ENCODE measurements around the gene JAG1. TPM values are rescaled to one million over a fixed set of nuclear protein-coding genes. Genes with fewer than 3 reads are reported as not detected.

JAG1 gene
- total RNA-seq, 2 donors from 2014 or later, result 30.9 to 32.8 TPM

DNA sequence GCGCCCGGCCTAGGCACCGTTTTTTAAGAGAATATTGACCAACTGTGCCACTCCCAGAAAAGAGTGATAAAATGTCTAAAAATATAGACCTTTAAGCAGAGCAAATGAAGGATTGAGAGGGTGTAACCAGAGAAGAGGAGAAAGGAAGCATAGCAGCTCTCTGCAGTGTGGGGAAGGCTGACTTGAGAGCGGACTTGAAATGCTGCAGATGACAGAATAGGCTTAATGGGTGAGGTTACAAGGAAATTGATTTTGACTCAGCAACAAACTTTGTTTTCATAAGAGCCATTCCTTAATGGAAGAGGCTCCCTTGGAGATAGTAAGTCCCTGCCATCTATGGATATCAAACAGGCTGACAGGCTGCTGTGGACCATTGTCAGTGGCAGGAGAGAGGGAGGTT lies 7.7 kb upstream of the JAG1 start:
- Histone ChIP-seq H3K4me3 (no peak overlapping the region), H3K4me1 (no peaks in the 10 kb centered on the region), H3K27me3 (no peaks in the 10 kb centered on the region), H3K36me3 (no peaks in the 10 kb centered on the region), H3K9me3 (no peaks in the 10 kb centered on the region), H3K27ac (no peak overlapping the region)
- TF ChIP-seq, protein P1, sequence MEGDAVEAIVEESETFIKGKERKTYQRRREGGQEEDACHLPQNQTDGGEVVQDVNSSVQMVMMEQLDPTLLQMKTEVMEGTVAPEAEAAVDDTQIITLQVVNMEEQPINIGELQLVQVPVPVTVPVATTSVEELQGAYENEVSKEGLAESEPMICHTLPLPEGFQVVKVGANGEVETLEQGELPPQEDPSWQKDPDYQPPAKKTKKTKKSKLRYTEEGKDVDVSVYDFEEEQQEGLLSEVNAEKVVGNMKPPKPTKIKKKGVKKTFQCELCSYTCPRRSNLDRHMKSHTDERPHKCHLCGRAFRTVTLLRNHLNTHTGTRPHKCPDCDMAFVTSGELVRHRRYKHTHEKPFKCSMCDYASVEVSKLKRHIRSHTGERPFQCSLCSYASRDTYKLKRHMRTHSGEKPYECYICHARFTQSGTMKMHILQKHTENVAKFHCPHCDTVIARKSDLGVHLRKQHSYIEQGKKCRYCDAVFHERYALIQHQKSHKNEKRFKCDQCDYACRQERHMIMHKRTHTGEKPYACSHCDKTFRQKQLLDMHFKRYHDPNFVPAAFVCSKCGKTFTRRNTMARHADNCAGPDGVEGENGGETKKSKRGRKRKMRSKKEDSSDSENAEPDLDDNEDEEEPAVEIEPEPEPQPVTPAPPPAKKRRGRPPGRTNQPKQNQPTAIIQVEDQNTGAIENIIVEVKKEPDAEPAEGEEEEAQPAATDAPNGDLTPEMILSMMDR (IDR thresholded peaks at IDR 0.05), result no peak
- DNase-seq (ENCODE audit: low spot score), result no peak

DNA sequence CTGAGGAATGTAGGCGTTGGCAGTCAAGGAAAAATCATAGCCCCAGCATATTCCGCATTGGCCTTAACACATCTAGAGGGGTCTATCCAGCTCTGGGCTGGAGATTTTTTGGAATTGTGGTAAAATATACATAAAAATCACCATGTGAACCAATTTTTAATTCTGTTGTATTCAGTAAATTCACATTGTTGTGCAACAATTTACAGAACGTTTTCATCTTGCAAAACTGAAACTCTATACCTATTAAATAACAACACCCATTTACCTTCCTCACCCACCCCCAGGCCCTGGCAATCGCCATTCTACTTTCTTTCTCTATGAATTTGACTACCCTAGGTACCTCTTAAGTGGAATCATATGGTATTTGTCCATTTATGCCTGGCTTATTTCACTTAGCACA lies 6.8 kb upstream of the JAG1 start:
- TF ChIP-seq, protein P1 (IDR thresholded peaks at IDR 0.05), result no peak
- Histone ChIP-seq H3K27me3 (no peaks in the 10 kb centered on the region), H3K9me3 (no peaks in the 10 kb centered on the region), H3K4me3 (no peak overlapping the region), H3K4me1 (peaks cover 0 to 1% of the 10 kb centered on the region in 2 donors), H3K36me3 (no peaks in the 10 kb centered on the region), H3K27ac (no peak overlapping the region)
- no peak for DNase-seq (ENCODE audit: low spot score)

DNA sequence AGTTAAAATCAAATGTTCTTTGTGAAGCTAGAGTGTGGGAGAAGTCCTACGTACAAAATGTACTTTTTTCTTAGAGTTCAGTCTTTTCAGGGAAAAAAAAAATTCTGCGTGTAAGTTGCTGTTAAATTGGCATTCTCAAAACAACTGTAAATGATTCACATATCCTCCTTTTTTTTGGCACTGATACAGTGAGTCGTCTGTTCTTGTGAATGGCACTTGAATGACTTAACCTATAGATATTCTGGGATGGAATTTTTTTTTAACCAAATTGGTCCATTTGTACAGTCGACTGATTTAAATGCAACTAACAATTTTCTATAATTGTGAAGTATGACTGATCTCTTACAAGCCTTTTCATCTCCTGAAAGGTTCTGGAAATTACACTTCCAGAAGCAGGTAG lies 5.5 kb upstream of the JAG1 start:
- Histone ChIP-seq H3K27ac (no peak overlapping the region), H3K27me3 (no peaks in the 10 kb centered on the region), H3K36me3 (no peaks in the 10 kb centered on the region), H3K4me1 (peaks cover 0 to 9% of the 10 kb centered on the region in 2 donors), H3K4me3 (no peak overlapping the region), H3K9me3 (no peaks in the 10 kb centered on the region)
- DNase-seq (ENCODE audit: low spot score), result no peak
- TF ChIP-seq, protein P1 (IDR thresholded peaks at IDR 0.05), result no peak

DNA sequence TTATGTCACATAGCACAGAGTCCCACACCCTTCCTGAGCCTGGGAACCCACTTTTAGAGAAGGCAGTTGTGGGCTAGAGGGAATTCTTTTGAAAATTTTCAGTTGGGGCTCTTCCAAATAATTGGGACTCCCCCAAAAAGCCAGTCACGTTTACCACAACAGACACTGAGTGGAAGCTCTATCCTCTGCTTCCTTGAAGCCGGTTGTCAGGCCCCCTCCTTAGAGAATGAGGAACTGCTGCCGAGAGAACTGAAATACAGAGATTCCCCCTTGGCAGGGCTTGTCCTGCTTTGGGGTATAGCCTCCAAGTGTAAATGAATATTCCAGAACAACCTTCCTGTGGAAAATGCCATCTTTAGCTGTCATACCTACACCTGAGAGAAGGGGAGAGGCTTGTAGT lies 2.7 kb upstream of the JAG1 start:
- TF ChIP-seq, protein P1 (IDR thresholded peaks at IDR 0.05), result no peak
- Histone ChIP-seq H3K36me3 (no peaks in the 10 kb centered on the region), H3K27ac (no peak overlapping the region), H3K27me3 (no peaks in the 10 kb centered on the region), H3K4me3 (no peak overlapping the region), H3K9me3 (no peaks in the 10 kb centered on the region), H3K4me1 (peaks cover 0 to 11% of the 10 kb centered on the region in 2 donors)
- DNase-seq (ENCODE audit: low spot score), result no peak

DNA sequence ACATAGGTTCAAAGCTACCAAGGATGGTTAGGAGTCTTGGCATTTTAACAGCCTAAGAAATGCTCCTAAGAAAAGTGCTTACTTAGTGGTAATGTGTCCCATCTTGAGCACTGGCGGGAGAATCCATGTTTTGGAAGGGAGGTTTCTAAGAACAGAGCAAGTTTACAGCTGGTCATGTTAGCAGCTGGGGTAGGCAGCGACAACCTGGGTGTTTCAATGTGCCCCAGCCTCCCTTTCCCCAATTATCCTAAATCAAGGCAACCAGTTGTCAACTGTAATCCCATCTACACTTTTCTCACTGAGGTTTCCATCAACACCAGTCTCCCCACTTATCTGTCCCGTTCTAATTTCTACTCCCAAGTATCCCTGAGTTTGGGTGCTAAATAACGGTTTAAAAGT lies 1.6 kb upstream of the JAG1 start:
- Histone ChIP-seq H3K36me3 (no peaks in the 10 kb centered on the region), H3K9me3 (no peaks in the 10 kb centered on the region), H3K27ac (peak overlapping the region in 1 of 2 donors; percentile 20), H3K27me3 (no peaks in the 10 kb centered on the region), H3K4me3 (no peak overlapping the region), H3K4me1 (peaks cover 0 to 22% of the 10 kb centered on the region in 2 donors)
- DNase-seq (ENCODE audit: low spot score), result no peak
- TF ChIP-seq, protein P1 (IDR thresholded peaks at IDR 0.05), result no peak

DNA sequence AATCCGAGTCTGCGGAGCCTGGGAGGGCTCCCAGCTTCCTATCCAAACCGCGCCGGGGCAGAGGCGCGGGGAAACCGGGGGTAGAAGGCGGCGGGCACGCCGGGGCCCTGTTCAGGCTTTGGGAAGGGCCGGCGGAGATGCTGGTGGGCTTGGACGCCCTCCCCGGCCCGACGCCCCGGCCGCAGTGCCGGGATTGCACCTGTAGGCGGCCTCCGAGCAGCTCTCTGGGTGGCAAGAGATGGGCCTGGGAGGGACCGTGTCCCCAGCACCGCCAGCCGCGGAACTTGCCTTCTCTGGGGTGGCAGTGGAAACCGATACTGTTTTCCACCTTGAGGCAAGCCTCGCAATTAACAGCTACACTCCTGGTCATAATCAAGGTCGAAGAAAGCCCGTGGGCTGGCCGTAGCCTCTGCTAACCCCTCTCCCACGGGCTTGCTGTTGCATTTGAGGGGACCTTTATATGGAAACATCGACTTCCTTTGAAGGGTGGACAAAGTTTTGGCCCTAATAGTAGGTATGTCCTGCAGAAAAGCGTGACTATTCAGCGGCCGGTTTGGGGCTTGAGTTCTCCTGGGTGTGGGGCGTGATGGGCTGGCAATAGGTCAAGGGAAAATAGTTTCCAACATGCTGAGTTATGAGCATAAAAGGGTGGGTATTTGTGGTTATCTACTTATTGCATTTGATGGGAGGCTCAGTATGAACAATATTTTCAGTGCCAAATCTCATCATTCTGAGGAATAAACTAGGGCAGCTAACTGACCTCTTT lies 1.1 kb upstream of the JAG1 start:
- H3K27me3 ChIP-seq, result no peaks in the 10 kb centered on the region
- peak overlapping the region; percentile 98 for H3K27ac ChIP-seq
- H3K9me3 ChIP-seq, result no peaks in the 10 kb centered on the region
- peak; percentile 84 for DNase-seq (ENCODE audit: low spot score)
- peaks cover 0 to 26% of the 10 kb centered on the region in 2 donors for H3K4me1 ChIP-seq
- TF ChIP-seq, protein P1 (IDR thresholded peaks at IDR 0.05), result peak; percentile 92 to 95
- peak overlapping the region; percentile 87 to 94 for H3K4me3 ChIP-seq
- no peaks in the 10 kb centered on the region for H3K36me3 ChIP-seq

Data from right atrium auricular region (tissue), 2 donors.